NB4 (cell line): ENCODE results near the gene ZNRF3.

Experiments used
- DNase-seq: peaks from one replicate; pipeline ENCODE4 v3.0.0; 2010; ENCODE audit warnings: low read depth
- H3K4me3 ChIP-seq: one replicate; pipeline ENCODE4 v1.5.1; 2011; ENCODE audit warnings: mild to moderate bottlenecking, low read depth, low read length, moderate library complexity
- MYC ChIP-seq: IDR thresholded peaks from 2 replicates; pipeline ENCODE4 v1.6.1; 2011; ENCODE audit warnings: low read depth, low read length
- POLR2A ChIP-seq: IDR thresholded peaks from 2 replicates; pipeline ENCODE4 v1.6.1; 2011; ENCODE audit warnings: mild to moderate bottlenecking; ENCODE audit not compliant: insufficient read length; ENCODE audit errors: extremely low read depth
- TF ChIP-seq, protein P1 (sequence below): IDR thresholded peaks from 2 replicates; pipeline ENCODE4 v1.6.1; 2011; ENCODE audit warnings: low read depth, low read length
- TF ChIP-seq, protein P2 (sequence below): IDR thresholded peaks from one replicate; pipeline ENCODE4 v1.5.1; 2012; ENCODE audit warnings: low read depth, low read length

The ZNRF3 gene

DNA sequence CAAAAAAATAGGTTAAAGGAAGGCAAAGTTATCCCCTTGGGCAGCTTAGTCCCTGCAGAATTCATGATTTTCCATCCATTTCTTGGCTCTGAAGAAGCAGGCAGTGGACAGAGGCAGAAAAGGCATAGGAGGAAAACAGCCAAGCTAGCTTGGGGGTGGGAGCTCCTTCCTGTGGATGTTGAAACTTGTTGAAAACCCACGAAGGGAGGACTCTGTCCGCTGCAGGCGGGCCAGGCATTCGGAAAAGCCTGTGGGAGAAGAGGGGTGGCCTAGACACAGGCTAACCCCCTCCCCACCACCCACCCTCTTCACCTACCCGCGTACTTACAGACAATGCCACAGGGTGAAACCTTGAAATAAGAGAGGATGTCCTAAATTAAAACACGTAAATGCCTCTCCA is 106.1 kb downstream of the ZNRF3 start:
- TF ChIP-seq MYC (no peak), POLR2A (no peak)
- H3K4me3 ChIP-seq = no peak overlapping the region
- DNase-seq = peak; percentile 27

DNA sequence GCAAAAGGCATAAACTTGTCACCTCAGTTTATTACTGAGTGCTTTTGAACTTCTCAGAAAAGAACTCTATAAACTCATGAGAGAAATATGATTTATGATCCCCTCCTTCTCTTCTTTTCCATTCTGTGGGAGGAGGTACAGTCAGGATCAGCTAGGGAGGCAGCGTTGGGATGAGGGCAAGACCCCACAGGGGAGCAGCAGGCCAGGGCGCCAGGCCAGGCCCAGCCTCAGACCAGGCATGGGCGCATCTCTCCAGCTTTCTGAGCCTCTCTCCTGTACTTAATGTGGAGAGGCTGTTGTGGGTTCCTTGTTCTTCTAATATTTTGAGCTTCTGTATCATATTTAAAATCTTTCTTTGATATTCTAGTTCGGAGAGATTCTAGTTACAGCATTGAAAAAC is 106.5 kb downstream of the ZNRF3 start:
- TF ChIP-seq MYC (no peak), POLR2A (no peak)
- TF ChIP-seq, protein P1, sequence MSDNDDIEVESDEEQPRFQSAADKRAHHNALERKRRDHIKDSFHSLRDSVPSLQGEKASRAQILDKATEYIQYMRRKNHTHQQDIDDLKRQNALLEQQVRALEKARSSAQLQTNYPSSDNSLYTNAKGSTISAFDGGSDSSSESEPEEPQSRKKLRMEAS = no peak
- TF ChIP-seq, protein P2, sequence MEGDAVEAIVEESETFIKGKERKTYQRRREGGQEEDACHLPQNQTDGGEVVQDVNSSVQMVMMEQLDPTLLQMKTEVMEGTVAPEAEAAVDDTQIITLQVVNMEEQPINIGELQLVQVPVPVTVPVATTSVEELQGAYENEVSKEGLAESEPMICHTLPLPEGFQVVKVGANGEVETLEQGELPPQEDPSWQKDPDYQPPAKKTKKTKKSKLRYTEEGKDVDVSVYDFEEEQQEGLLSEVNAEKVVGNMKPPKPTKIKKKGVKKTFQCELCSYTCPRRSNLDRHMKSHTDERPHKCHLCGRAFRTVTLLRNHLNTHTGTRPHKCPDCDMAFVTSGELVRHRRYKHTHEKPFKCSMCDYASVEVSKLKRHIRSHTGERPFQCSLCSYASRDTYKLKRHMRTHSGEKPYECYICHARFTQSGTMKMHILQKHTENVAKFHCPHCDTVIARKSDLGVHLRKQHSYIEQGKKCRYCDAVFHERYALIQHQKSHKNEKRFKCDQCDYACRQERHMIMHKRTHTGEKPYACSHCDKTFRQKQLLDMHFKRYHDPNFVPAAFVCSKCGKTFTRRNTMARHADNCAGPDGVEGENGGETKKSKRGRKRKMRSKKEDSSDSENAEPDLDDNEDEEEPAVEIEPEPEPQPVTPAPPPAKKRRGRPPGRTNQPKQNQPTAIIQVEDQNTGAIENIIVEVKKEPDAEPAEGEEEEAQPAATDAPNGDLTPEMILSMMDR = no peak
- no peak overlapping the region for H3K4me3 ChIP-seq
- no peak for DNase-seq

DNA sequence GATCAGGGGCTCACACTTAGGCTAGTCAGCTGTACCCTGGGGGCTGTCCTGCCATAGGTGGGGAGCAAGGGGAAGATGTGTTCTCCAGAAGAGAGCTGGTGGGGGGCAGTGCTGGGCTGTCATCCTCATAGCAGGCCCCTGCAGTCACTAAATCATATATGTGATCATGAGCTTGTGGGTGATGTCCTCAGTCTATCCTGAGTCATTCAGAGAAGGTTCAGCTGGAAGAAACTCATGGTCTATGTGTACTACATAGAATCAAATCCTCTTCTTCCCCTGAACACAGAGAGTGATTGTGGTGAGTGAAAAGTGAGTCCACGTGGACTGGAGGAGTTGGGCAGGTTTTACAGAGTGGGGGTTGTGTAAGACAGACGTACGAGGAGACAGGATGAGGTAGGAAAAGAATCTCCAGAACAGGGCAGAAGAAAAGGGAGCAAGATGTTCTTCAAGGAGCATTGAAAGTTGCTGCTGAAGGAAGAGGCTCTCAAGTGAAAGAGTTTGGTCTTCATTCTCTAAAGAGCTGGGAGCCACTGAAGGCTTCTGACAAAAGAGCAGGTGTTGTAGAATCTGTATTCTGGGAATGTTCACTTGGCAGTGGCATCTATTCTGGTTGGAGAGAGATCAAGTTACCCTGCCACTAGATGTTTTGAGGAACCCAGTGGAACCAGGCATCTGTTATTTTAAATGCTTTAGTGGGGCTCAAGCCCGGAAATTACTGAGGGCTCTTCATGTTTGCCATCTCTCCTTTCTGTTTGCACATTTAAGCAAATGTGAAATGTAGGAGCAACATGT is 109.4 kb downstream of the ZNRF3 start:
- DNase-seq = no peak
- no peak for TF ChIP-seq POLR2A
- TF ChIP-seq, protein P1 = no peak
- TF ChIP-seq MYC = no peak
- TF ChIP-seq, protein P2 = no peak
- H3K4me3 ChIP-seq = no peak overlapping the region

DNA sequence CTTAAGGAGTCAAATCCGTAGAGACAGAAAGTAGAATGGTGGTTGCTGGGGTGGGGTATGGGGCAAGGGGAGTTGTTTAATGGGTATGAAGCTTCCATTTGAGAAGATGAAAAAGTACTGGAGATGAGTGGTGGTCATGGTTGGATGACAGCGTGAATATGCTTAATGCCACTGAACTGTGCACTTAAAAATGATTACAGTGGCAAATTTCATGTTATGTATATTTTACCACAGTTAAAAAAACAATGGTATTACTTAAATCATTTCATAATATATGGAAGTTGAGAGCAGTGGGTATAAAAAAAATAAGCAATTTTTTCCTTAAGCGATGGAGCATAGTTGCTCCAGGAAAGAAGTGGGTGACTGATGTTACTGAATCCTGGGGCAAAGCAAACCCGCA is 111.2 kb downstream of the ZNRF3 start:
- DNase-seq = no peak
- no peak for TF ChIP-seq POLR2A
- TF ChIP-seq, protein P1 = no peak
- TF ChIP-seq, protein P2 = no peak
- H3K4me3 ChIP-seq = no peak overlapping the region

DNA sequence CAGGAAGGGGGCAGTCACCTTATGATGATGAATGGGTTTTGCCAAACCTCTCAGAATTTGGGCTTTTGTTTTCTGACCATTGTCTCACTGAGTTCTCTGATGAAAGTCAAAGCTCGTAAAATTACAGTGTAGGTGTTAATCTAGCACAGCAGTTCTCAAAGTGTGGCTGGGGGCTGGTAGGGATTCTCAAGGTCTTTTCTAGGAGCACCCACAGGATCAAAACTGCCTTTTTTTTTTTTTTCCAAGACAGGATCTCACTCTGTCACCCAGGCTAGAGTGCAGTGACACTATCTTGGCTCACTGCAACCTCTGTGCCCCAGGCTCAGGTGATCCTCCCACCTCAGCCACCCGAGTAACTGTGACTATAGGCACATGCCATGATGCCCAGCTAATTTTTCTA is 112.2 kb downstream of the ZNRF3 start:
- TF ChIP-seq, protein P1 = no peak
- TF ChIP-seq, protein P2 = no peak
- TF ChIP-seq POLR2A (no peak), MYC (no peak)

DNA sequence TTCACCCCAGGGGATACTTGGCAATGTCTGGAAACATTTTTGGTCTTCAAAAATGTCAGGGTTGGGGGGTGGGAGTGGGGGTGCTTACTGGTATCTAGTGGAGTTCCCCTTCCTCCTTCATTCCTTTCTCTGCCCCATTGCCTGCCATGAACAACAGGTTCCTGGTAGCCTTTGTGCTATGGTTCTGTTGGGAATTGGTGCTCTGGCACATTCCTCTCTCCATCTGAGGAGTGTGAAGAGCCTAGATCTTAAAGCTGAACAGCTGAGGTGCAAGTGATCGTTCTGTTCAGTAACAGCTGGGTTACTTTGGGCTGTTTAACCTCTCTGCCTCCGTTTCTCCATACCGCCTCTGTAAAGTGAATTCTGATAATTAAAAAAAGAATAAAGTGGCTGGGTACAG is 114.0 kb downstream of the ZNRF3 start:
- no peak for DNase-seq
- TF ChIP-seq MYC (no peak), POLR2A (no peak)
- TF ChIP-seq, protein P2 = no peak
- TF ChIP-seq, protein P1 = no peak
- no peak overlapping the region for H3K4me3 ChIP-seq

More for the DNA sequence above, 112.2 kb downstream of the ZNRF3 start:
- DNase-seq = no peak
- no peak overlapping the region for H3K4me3 ChIP-seq
